Measurements from ENCODE around the gene DPYD.

Gene DPYD

DNA sequence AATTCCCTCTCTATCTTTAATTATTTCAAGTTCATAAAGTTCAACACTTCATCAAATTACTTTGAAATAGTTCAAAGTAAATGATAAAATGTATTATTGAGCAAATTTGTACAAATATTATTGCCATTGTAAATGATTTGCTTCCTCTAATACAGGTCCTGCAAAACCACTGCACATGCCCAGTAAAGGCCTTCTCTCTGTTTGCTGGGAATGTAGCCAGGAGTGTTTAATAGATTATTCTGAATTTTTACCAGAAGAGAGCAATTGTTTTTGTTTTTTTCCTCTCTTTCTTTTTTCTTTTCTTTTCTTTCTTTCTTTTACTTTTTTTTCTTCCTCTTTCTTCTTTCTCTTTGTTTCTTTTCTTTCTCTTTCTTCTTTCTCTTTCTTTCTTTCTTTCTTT, 713.0 kb downstream of the DPYD start:
- DNase-seq (ENCODE audit: low read depth in 2 of 2) = no peak

DNA sequence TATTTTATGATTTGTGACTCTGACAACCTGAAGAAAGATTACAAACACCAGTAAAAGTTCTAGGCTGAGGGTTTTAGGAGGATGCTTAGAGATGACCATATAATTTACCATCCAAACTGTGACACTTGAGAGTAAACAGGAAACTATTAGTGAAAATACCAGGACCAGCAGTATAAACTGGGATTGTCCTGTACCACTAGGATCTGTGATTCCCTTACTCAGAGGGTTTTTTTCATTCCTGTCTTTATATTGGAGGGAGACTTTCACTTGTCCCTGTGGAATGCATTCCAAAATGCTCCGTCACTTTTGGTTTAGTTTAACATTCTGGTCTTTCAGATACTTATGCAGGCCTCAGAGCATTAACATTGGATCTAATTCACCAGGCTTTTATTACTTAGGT, 716.4 kb downstream of the DPYD start:
- peak; percentile 8 to 27 for DNase-seq (ENCODE audit: low read depth in 2 of 2)

DNA sequence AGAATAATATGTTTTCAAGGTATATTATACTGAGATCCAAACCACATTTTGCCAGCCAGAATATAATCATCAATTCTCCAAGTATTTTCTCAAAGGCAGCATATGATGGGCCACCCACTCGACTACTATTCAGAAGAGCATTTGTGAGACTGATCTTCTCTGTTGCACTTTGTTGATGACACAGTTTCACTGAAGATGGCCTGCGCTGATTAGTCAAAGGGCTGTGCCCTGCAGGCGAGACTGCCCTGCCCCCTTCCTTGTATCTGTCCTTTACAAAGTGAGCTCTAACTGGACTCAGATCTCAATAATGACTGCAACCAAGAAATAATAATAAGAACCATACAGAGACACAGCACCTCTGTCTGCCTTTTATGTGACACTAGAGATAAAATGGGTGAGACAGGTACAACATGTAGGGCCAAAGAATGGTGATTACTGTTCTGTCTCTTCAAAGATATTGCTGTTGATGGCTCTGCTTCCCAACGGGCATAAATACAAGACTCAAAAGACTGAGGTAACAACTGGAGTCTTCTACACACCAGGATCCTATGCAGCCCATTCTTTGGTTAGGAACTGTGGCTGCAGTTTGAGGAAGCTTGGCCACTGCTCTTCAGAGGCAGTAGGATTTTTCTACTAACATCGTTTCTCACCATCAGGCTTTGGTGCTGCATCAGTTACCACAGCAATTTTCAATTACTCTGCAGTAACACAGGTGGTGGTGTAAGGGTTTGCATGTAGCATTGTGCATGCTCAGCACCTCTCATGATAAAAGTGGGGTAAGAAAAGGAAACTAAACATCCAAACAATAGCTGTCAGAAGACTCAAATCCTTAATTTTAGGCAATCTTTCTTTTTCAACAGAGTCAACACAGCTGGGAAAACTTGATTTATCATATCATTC, 718.1 kb downstream of the DPYD start:
- no peak for DNase-seq (ENCODE audit: low read depth in 2 of 2)

DNA sequence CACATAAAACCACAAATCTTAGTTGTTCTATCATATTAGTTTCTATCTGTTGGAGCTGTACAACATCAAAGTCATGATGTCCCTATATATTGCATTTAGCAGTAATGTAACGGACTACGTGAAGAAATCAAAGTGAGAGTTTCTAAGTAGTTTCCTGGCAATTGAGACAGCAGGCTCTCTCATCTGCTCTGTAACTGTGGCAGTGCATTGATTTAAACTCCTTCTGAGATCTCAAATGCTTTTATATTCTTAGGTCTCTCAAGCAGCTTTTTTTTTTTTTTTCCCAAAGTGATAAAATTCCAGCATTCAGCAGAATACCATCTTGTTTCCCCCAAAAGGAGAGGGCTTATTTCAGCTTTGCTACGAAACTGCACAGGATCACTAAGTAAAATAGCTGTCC, 719.2 kb downstream of the DPYD start:
- DNase-seq (ENCODE audit: low read depth in 2 of 2) = no peak

DNA sequence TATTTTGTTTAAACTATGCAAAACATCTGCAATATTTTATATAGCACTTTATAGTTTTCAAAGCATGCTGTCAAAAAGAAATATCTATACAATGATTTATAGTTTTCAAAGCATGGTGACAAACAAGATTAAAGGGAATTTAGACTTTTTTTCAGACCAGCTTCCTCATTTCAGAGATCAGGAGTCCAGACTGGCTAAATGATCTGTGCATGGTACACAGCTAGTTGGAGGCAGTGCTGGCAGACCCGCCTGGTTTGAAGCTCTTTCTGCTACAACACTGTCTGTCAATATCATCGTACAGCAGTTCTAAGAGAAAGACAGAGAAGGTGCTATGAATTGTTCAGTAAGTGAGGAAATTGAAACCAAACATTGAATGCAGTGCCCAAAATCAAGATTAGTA, 720.2 kb downstream of the DPYD start:
- DNase-seq (ENCODE audit: low read depth in 2 of 2) = no peak

DNA sequence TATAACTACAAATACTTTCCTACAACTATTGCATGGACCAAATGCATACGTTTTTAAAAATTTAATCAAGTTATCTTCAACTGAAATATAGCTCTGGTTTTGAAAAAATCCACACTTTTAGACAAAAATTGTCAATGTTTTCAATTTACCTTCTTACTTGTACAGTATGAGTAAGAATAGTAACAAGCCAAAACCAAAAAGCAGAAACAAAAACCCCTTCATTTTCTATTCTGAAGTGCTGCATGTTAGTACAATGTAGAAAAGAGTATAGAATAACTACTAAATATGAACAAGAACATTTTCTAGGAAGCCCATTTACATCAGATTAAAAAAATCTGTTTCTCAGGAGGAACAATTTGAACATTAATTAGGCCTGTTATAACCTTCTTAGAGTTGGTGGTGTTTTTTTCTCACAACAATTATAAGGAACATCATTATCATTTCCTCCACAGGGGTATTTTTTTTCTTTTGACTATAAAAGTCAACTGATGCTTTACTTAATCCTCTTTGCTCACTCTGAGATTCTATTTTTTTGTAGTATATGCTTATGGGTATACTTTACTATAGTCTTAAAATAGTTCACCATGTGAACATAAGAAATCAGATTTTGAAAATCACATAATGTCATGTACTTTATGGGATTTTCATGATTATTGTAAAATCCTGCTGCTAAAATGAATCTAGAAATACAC, 723.9 kb downstream of the DPYD start:
- no peak for DNase-seq (ENCODE audit: low read depth in 2 of 2)

DNA sequence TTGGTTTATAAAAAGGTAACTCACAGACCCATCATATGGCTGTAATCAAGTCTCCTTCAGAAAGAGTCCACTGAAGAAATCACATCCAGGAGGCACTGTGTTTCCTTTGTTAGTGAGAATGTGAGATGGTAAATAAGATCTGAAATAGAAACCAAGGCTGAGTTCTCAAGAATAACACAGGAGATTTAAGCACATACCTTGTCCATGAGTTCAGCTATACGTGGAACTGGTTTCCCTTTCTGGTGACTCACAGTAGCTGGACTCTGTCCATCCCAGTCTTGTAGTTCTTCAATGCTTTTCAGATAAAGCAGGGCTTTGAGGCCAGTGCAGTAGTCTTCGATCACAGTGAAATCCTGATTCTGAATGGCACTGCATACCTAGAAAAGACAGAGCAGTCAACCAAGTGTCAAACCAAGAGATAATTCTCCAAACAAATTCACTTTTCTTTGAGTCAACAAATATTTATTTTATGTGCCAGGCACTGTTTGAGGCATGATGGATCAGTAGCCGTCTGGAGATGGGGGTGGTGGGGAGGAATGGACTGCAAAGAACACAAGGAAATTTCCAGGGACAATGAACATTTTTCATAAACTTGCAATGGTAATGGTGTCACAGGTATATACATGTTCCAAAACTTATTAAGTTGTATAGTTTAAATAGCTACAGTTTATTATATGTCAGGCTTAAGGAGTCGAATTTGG, 727.8 kb downstream of the DPYD start:
- DNase-seq (ENCODE audit: low read depth in 2 of 2) = peak; percentile 91 to 93

DNA sequence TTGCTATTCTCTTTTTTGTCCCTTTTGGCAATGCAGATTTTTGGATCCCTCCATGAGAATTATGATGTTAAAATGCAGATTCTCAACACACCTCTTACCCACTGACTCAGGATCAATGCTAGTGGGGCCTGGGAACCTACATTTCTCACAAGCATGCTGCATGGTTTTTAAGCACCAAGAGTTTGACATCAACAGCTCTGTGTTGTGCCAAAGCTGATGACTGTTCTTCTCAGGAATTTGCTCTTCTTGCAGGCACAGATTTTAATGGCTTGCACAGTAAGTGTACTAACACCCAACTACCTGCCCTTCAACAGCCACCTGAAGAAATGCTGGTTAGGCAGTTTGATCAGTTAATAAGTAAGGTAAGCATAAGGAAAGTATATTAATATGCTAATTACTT, 730.5 kb downstream of the DPYD start:
- DNase-seq (ENCODE audit: low read depth in 2 of 2) = no peak

DNA sequence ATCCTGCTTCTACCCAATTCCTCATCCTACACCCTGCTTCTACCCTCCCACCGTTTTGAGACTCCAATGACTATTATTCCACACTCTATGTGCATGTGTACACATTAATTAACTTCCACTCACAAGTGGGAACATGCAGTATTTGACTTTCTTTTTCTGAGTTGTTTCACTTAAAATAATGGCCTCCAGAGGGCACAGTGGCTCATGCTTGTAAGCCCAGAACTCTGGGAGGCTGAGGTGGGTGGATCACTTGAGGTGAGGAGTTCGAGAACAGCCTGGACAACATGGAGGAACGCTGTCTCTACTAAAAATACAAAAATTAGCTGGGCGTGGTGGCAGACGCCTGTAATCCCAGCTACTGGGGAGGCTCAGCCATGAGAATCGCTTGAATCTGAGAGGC, 734.5 kb downstream of the DPYD start:
- no peak for DNase-seq (ENCODE audit: low read depth in 2 of 2)

DNA sequence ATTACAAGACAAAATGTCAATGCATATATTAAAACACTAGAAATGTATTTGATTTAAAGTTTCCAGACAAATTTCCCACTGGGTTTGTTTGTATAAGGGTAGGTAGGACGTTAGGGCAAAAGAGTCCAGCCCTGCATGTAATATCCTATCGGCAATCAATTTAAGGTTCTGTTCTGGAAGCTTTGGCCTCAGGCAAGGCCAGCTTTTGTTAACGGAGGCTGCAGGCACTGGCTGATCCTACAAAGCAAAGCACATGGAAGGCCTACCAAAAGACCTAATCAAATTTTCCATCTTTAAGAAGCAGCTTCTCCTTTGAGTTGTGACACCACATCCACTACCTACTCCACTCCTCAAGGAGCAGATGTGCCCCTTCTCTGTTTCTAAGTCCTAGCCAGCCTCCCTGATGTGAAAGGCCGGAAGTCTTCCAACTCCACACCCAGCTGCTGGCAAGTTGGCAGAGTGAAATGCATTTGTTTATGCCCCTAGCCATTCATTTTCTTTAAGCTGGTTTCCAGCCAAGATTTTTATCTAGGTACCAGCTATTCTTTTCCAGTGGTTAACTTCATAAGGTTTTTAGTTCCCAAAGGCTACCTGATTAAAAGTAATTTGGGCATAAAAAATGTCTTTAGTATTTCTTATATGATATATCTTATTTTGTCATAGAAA, 746.7 kb downstream of the DPYD start:
- no peak for DNase-seq (ENCODE audit: low read depth in 2 of 2)

DNA sequence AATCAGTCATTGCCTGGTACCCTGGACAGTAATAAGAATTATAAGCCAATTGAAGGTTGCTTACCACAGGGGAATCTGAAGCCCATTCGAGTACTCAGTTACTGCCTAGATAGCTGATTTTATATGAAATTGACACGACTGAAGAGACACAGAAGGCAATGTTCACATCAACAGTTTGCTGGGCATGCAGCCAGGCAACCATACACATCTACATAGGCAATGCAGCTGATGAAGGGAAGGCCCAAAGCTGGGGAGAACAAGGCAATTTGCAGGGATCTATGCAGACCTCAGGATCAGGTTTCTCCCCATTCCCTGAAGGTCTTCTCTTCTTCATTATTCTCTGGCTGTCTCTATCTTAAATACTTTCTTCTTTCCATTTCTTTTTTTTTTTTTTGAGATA, 750.5 kb downstream of the DPYD start:
- DNase-seq (ENCODE audit: low read depth in 2 of 2) = no peak

DNA sequence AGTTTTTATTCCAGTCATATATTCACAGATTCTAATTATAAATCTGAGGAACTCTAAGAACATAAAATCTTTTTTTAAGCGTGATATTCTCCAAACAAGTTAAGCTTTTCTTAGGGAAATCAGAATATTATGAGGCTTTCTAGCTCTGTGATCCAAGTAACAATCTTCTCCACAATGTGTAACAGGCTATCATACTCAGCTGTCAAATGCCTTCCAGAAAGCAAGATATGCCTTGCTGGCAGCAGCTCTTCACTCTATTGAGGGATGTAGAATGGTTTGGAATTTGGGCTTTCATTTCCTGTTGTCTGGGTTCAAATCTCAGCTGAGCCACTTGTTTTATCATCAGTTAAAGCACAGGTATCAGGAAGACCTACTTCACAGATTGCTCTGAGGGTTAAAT, 752.8 kb downstream of the DPYD start:
- no peak for DNase-seq (ENCODE audit: low read depth in 2 of 2)

DNA sequence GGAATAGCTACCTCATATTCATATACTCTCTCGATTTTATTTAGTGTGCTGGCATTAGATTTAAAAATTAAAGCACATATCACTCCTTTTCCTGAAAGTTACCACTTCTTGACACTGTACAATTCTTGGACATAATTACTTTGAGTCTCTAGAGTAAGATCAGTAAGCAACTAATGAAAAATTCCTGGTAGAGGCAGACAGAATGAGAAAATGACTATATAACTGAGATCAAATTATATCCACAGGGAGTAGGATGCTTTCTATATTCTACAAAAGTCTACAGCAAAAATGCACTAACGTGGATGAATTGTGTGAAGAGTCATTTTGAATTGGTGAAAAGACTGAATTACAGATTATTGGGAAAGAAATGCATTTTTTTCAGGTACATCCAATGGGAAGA, 753.6 kb downstream of the DPYD start:
- no peak for DNase-seq (ENCODE audit: low read depth in 2 of 2)

DNA sequence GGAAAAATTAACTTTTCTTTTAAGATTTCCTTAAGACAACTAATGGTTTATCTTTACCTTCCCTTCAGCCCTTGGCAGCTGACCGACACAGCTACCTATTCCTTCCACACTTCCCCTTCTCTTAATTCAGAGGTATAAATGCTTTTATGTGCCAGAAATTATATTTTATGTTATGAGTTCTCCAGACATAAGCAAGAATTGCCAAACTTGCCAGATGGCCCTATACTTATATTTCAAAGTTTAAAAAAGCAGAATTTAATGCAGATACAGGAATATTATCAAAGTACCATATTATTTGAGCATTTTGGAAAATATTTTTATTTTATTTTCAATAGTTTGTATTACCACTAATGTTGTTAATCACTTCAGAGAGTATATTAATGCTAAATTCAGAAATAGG, 754.2 kb downstream of the DPYD start:
- no peak for DNase-seq (ENCODE audit: low read depth in 2 of 2)

DNA sequence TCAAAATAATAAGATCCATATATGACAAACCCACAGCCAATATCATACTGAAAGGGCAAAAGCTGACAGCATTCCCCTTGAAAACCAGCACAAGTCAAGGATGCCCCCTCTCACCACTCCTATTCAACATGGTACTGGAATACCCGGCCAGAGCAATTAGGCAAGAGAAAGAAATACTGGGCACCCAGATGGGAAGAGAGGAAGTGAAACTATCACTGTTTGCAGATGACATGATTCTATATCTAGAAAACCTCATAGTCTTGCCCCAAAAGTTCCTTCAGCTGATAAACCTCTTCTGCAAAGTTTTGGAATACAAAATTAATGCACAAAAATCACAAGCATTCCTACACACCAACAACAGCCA, 756.6 kb downstream of the DPYD start:
- DNase-seq (ENCODE audit: low read depth in 2 of 2) = no peak

DNA sequence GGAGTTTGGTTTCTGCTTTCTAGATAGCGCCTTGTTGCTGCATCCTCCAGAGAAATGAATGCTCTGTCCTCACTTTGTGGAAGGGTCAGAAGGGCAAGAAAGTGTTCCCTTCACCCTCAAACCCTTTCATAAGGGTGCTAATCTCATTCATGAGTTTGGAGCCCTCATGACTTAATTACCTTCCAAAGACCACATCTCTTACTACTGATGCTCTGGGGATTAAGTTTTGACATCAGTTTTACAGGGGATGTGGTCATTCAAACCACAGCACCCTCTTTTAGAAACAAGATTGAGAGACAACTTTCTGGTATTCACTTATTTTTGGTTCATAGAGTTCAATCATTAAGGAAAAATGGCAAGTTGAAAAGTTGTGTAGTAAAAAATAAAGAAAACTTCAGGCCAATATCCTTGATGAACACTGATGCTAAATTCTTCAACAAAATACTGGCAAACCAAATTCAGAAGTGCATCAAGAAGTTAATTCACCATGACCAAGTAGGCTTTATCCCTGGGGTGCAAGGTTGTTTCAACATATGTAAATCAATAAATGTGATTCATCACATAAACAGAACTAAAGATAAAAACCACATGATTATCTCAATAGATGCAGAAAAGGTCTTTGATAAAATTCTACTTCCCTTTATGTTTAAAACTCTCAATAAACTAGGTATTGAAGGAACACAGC, 757.1 kb downstream of the DPYD start:
- DNase-seq (ENCODE audit: low read depth in 2 of 2) = no peak

DNA sequence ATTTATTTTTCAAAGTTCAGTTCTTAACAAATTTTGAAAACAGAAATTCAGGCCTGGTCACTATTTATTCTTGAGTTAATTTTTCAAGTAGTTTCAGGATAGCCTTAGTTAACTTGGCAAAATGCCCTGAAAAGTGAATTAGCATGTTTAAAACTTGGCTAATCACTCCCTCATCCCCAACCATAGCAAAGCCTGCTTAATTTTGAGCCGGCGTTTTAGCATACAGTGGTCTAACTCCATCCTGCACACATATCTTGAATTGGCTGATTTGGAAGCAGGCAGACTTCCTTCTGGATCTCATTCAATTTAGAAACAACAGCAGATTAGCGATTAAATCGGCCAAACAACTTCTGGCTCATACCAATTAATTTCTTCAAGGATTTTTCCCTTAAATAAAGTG, 760.0 kb downstream of the DPYD start:
- DNase-seq (ENCODE audit: low read depth in 2 of 2) = no peak

DNA sequence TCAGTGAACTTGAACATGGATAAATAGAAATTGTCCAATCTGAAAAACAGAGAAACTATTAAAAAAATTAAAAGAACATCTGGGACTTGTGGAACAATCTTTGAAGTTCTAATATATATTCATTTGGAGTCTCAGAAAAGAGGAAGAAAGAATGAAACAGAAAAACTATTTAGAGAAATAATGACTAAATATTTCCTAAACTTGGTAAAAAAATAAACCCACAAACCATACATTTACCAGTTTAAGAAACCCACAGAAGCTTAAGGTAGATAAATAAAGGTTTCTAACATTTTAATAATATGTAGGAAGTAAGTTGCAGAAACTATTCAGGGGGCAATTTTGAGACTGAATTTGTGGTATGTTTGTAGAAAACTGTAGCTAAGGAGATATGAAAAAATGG, 761.5 kb downstream of the DPYD start:
- no peak for DNase-seq (ENCODE audit: low read depth in 2 of 2)

DNA sequence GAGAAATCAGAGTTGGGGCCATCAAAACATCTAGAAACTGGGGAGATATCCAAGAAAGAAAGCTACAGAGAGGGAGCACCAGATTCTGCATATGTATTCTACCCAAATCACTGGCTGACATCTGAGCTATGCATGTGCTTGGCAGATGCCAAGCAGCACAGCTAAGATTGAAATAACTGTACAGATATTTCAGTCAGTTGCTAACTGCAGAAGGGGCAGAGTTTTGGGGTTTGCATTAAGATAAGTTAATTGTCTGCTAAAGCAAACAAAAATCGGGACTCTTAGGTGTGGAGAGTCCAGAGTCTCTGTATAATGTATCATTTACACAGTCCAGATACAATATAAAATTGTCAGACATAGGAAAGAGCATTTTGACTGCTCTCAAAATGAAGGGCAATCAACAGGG, 762.1 kb downstream of the DPYD start:
- DNase-seq (ENCODE audit: low read depth in 2 of 2) = no peak

DNA sequence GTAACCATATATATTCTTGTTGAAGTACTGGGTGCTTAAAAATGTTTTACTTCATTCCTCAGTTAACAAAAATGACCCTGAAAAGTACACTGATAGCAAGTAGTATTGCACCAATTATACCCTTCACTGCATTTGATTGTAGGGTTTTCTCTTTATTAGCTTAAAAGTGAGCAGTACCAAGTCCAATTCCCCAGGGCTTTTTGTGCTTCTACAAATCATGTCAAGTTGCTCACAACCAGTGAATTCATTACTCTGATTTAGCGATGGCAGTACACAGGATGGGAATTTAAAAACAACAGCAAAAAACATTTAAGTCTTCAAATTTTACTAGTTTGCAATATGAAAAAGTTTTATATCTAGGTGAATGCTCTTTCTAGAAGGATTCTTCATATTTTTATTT, 762.8 kb downstream of the DPYD start:
- no peak for DNase-seq (ENCODE audit: low read depth in 2 of 2)

DNA sequence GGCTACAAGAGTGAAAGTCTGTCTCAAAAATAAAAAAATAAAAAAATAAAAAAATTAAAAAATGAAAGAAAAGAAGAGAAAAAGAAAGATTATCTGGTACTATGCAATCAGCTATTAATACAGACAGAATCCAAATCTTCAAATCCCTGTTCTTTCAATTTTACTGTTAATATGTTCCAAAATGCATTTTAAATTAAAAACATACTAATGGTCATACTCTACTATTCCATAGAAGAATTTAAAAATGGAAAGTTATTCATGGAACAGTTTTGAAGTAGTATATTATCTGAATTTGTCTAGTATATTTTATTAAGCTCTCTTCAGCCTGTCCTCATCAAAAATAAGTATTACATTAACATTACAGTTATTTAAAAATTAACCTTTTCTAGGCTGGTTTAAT, 769.2 kb downstream of the DPYD start:
- DNase-seq (ENCODE audit: low read depth in 2 of 2) = no peak

Data from fibroblast of skin of left biceps (primary cell).